Raji (cell line): Measurements from ENCODE around the gene CIT.

ENCODE experiments used
- POLR2A ChIP-seq: IDR thresholded peaks from 2 replicates; pipeline ENCODE4 v1.6.1; 2011; ENCODE audit warnings: low read depth, low read length, control low read depth; ENCODE audit not compliant: insufficient read depth

CIT gene

DNA sequence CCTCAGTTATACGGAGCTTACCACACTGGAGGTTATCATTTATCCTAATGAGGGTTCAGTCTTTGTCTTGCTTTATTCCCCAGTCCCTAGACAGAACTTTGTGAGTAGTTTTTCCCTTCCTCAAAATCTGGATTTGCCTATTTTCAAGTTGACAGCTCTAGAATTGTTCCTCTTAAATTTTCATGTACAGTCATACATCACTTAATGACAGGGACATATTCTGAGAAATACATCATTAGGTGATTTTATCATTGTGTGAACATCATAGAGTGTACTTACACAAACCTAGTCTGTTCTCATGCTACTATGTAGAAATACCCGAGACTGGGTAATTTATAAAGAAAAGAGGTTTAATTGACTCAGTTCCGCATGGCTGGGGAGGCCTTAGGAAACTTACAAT lies 206.1 kb downstream of the CIT start:
- no peak for TF ChIP-seq POLR2A

- no peak for TF ChIP-seq POLR2A
Measured at GRCh38 chr12:119669744-119670472, 207.2 kb downstream of the CIT start.

DNA sequence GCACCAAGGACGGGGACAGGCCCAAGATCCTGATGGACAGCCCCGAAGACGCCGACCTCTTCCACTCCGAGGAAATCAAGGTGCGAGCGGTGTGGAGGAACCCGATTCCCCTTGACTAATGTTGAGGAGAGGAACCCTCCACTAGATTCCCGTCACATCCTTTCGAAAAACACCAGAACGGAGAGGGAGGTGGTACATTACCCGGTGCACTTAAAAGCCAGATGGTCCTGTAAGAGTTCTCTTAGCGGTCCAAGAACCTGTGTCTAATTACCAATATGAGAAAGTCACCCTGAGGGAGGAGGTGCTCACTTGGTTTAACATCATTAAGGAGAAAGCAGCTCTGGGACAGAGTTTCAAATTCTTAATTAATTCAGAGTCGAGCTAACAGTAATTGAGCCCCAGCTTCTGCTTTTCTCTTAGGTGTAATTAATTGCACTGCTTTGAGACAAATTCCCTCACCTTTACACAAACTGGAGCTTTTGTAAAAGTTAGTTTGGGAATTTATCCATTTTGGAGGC lies 208.7 kb downstream of the CIT start:
- TF ChIP-seq POLR2A, result no peak

GRCh38 chr12:119667577-119668323 lies 209.4 kb downstream of the CIT start, which contains the start of gene PRKAB1:
Gene PRKAB1, plus strand, starts transcription at chr12:119668133. Its CDS starts 112 bp downstream, at chr12:119668245.
- peak; percentile 93 for TF ChIP-seq POLR2A

- no peak for TF ChIP-seq POLR2A
Measured at GRCh38 chr12:119666900-119667576, 210.1 kb downstream of the CIT start.

DNA sequence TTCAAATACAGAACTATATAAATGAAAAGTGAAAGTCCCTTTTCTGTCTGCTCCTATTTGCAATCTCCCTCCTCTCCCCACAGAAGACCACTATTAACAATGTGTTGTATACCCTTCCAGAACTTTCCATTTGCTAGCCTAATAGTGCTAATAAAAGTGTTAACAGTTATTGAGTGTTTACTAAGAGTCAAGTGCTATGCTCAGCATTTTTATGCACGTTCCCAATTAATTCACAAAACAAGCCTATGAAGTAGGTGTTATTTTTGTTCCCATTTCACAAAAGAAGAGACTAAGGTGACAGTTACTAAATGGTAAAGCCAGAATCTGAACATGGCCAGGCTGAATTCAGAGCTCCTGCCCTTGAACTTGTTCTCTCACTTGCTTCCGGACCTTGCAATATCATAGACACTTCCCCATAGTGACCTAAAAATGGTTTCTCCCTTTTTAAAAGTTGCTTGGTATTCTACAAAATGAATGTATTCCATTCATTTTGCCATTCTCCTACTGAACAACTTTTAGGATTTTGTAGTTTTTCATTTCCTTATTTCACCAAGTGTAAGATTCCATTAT lies 210.8 kb downstream of the CIT start:
- no peak for TF ChIP-seq POLR2A

DNA sequence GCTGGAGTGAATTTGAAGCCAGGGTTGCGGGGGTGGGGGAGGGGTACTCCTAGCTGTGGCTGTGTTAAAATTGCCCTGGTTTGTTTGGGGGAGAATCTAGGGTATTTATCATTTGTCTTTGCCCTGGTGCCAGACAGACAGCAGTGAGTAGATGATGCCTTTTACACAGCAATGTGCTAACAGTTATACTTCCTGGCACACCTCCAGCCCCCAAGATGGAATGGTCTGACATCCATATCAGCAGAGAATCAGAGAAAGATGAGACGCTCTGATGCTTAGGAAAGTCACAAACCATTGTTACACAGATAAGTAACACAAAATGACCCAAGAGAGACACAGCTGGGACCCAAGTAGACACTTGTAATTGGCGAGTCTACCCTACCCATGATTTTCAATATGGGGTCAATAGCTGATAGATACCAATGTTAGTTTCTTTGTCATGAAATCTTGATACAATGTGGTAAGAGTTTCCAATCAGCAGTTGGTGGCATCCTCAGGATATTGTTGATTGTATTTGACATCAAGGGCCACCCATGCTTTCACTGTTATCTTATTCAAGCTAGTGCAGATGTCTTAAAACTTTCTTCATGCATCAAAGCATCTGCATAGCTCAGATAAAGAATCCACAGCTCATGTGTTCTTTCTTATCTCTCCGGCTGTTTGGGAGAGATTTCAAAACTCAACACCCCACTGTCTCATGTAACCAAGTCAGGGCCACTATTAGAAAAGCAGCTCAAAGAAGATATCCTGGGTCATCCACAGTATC lies 211.8 kb downstream of the CIT start:
- TF ChIP-seq POLR2A, result no peak

- TF ChIP-seq POLR2A, result no peak
Measured at GRCh38 chr12:119664642-119665041, 212.5 kb downstream of the CIT start.

- TF ChIP-seq POLR2A, result no peak
Measured at GRCh38 chr12:119661882-119662281, 215.2 kb downstream of the CIT start.

DNA sequence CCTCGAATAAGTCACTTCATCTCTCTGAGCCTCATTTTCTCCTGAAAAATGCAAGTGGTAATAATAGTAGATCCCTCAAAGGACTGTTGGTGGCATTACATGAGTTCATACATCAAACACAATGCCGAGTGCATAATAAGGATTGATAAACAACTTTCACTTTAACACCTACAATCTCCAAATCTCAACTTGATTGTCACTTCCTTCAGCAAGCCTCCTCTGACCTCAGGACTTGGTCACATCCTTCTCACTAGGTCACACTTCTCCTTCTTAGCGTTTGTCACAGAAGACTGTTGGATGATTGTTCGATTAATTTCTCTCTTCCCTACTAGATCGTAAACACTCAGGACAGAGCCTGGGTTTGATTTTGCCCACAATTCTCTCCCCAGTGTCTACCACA lies 217.0 kb downstream of the CIT start:
- no peak for TF ChIP-seq POLR2A

DNA sequence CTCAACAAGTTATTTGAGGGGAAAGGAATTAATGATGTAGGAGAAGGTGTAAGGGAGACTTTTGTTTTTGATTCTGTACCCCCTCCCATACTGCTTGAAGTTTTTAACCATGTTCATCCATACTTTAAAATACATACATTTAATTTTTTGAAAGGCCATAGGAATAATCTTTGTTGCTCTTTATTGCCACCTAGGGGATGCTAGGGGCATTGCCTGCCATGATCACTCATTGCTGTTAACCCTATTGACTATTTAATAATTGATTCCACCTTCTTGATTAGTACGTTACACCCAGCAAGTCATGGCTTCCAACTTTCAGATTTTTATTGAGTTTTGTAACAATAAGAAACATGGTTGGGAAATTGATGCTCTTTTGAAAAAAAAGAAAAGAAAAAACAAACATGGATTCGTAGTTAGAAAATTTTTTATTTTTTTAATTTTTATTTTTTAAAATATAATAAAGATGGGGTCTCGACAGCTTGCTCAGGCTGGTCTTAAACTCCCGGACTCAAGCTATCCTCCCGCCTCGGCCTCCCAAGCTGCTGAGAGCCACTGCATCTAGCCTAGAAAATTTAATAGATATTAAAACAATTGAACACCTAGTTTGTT lies 217.7 kb downstream of the CIT start:
- no peak for TF ChIP-seq POLR2A

GRCh38 chr12:119652665-119653064 lies 224.5 kb downstream of the CIT start:
- no peak for TF ChIP-seq POLR2A

- TF ChIP-seq POLR2A, result no peak
Measured at GRCh38 chr12:119649202-119649808, 227.8 kb downstream of the CIT start.
